ENCODE results near the gene UTP20.

GRCh38 chr12:101327051-101327450 is 47.1 kb downstream of the UTP20 start:
- TF ChIP-seq MYC (IDR thresholded peaks at IDR 0.05; ENCODE audit: low read depth, low read length) (no peak), CTCF (IDR thresholded peaks at IDR 0.05; ENCODE audit: extremely low read depth in 1 of 2, insufficient read depth in 1 of 2, low read depth in 1 of 2, low read length in 2 of 2) (no peak), FOS (IDR thresholded peaks at IDR 0.05; ENCODE audit: borderline replicate concordance, insufficient read depth, low read length) (no peak), EZH2 (IDR thresholded peaks at IDR 0.05; ENCODE audit: borderline replicate concordance, low read depth, low read length, severe bottlenecking) (no peak), POLR2A (IDR thresholded peaks at IDR 0.05; ENCODE audit: low read depth, low read length) (no peak), POLR2AphosphoS5 (IDR thresholded peaks at IDR 0.05; ENCODE audit: insufficient read depth, low read depth, low read length) (no peak), JUN (IDR thresholded peaks at IDR 0.05; ENCODE audit: borderline replicate concordance, insufficient read depth, insufficient read length, low read depth) (no peak)

All from endothelial cell of umbilical vein (primary cell).